Endothelial cell of umbilical vein (primary cell): Measurements from ENCODE around the gene UFD1. TPM values are rescaled to one million over a fixed set of nuclear protein-coding genes. Genes with fewer than 3 reads are reported as not detected.

ENCODE experiments used
- BruUV-seq: library from RNA; stranded (reverse); fragments of 400-500 nt; replicated peaks from 2 replicates; lab custom pipeline; 2021; lab: Mats Ljungman, UMichigan
- CTCF ChIA-PET: fragments of 300-600, 350-600 bp; sonication (Branson Sonifier 250); formaldehyde crosslinking; loops from one replicate; lab custom pipeline; 2021; ENCODE audit warnings: antibody characterized with exemption, inconsistent platforms; lab: Charles Lee
- POLR2A ChIA-PET: fragments of 300-600, 350-600 bp; sonication (Branson Sonifier 250); formaldehyde crosslinking; loops from one replicate; lab custom pipeline; 2021; ENCODE audit warnings: antibody characterized with exemption, inconsistent platforms; lab: Charles Lee
- DNase-seq: peaks from one replicate; pipeline ENCODE4 v3.0.0-alpha.2; 2011; ENCODE audit warnings: low read depth, low spot score
- FAIRE-seq: peaks from 2 replicates; lab custom pipeline; 2011; peaks lifted over from hg19 to GRCh38; lab: Jason Lieb, UNC
- H2AFZ ChIP-seq: 2 replicates; pipeline ENCODE4 v1.6.0; 2012; ENCODE audit warnings: low read depth, low read length, control low read depth, inconsistent platforms
- H3K27ac ChIP-seq: 2 replicates; pipeline ENCODE4 v1.5.1; 2011; ENCODE audit warnings: low read depth, mild to moderate bottlenecking, control low read depth, low read length, moderate library complexity; ENCODE audit not compliant: insufficient read depth
- H3K27me3 ChIP-seq, 2 experiments: 2 replicates each; pipeline versions ENCODE4 v1.6.0 to v1.6.1; 2011; ENCODE audit warnings: low read length in 2 of 2, mixed read lengths in 1 of 2; ENCODE audit not compliant: control insufficient read depth in 2 of 2, insufficient read depth in 2 of 2
- H3K36me3 ChIP-seq, 2 experiments: 2 replicates in 1 of 2; 3 replicates in 1 of 2; pipeline ENCODE4 v1.5.1; 2011; ENCODE audit warnings: low read length in 2 of 2, mild to moderate bottlenecking in 1 of 2, moderate library complexity in 1 of 2; ENCODE audit not compliant: control insufficient read depth in 2 of 2, insufficient read depth in 2 of 2; ENCODE audit errors: extremely low read depth in 1 of 2
- H3K4me1 ChIP-seq: 3 replicates; pipeline ENCODE4 v1.5.1; 2011; ENCODE audit warnings: mild to moderate bottlenecking, low read length; ENCODE audit not compliant: control insufficient read depth, insufficient read depth; ENCODE audit errors: extremely low read depth
- H3K4me2 ChIP-seq: 2 replicates; pipeline ENCODE4 v1.6.1; 2011; ENCODE audit warnings: low read length, control low read depth, mixed read lengths; ENCODE audit not compliant: insufficient read depth
- H3K4me3 ChIP-seq, 3 experiments: fragments of 200-600 bp in 1 of 3; sonication (generic), shearing (Covaris generic) in 1 of 3; replicated peaks in 1 of 3; 2 replicates each; pipeline ENCODE4 v1.5.1; 2011 to 2016; ENCODE audit warnings: control low read depth in 3 of 3, low read length in 3 of 3, mild to moderate bottlenecking in 2 of 3, inconsistent platforms in 1 of 3, low read depth in 1 of 3, moderate library complexity in 1 of 3; ENCODE audit not compliant: insufficient read depth in 1 of 3
- H3K79me2 ChIP-seq: 2 replicates; pipeline ENCODE4 v1.6.0; 2012; ENCODE audit warnings: low read length, inconsistent platforms; ENCODE audit not compliant: control insufficient read depth, insufficient read depth
- H3K9ac ChIP-seq: replicated peaks from 2 replicates; pipeline ENCODE3; 2011; ENCODE audit warnings: low read length, control low read depth; ENCODE audit not compliant: insufficient read depth; ENCODE audit errors: extremely low read depth
- H3K9me1 ChIP-seq: replicated peaks from 3 replicates; pipeline ENCODE4 v1.6.0; 2011; ENCODE audit warnings: mild to moderate bottlenecking, low read length; ENCODE audit not compliant: control insufficient read depth, insufficient read depth; ENCODE audit errors: extremely low read depth
- H3K9me3 ChIP-seq: replicated peaks from 2 replicates; pipeline ENCODE4 v1.5.1; 2012; ENCODE audit warnings: low read length, inconsistent platforms; ENCODE audit not compliant: control insufficient read depth, insufficient read depth
- H4K20me1 ChIP-seq: replicated peaks from 2 replicates; pipeline ENCODE3; 2011; ENCODE audit warnings: mild to moderate bottlenecking, low read length; ENCODE audit not compliant: control insufficient read depth, insufficient read depth; ENCODE audit errors: extremely low read depth
- FOS ChIP-seq: IDR thresholded peaks from 2 replicates; pipeline ENCODE4 v1.6.1; 2011; ENCODE audit warnings: mild to moderate bottlenecking, low read length, moderate library complexity, borderline replicate concordance; ENCODE audit not compliant: insufficient read depth
- MYC ChIP-seq: IDR thresholded peaks from one replicate; pipeline ENCODE4 v1.6.1; 2011; ENCODE audit warnings: mild to moderate bottlenecking, low read depth, low read length
- POLR2A ChIP-seq: IDR thresholded peaks from 2 replicates; pipeline ENCODE4 v1.6.1; 2012; ENCODE audit warnings: low read depth, mild to moderate bottlenecking, control low read depth, low read length
- POLR2AphosphoS5 ChIP-seq: IDR thresholded peaks from 2 replicates; pipeline ENCODE4 v1.6.1; 2012; ENCODE audit warnings: low read depth, mild to moderate bottlenecking, control low read depth, low read length, moderate library complexity; ENCODE audit not compliant: insufficient read depth
- dilution Hi-C: fragments of 300-500 bp; cut with MboI; formaldehyde crosslinking; loops from one replicate; pipeline ENCODE4 v1.15.0; 2019; ENCODE audit warnings: low sequenced_read_pairs; ENCODE audit not compliant: extremely low pct_ligation_motif_present
- intact Hi-C: fragments of 100-400 bp; cut with micrococcal nuclease; formaldehyde crosslinking; loops from one replicate; pipeline ENCODE4 v1.10.0; 2022
- polyA plus RNA-seq, 4 experiments: library from polyadenylated mRNA; depleted of rRNA in 3 of 4; stranded (reverse) in 3 of 4; unstranded in 1 of 4; fragments of >200 nt; gene quantifications; 2 replicates each; pipeline versions ENCODE4 v1.2.1 to v1.2.3, GENCODE V29; 2011 to 2012; ENCODE audit warnings: missing spikeins in 1 of 4
- total RNA-seq: library from RNA; stranded (reverse); gene quantifications from 2 replicates; pipeline ENCODE4 v1.2.3, GENCODE V29; 2021
- TF ChIP-seq, protein P1 (sequence below): IDR thresholded peaks from 2 replicates; pipeline ENCODE4 v1.6.1; 2011; ENCODE audit not compliant: insufficient read depth, insufficient read length

Gene UFD1
- total and polyA plus RNA-seq, 2 donors (not counting 3 experiments of a cell fraction or from before 2014, with no cell fraction given): 127 to 228 TPM

- Histone ChIP-seq H3K36me3 (peaks cover 3 to 18% of the 10 kb centered on the region in 2 experiments), H3K4me1 (no peaks in the 10 kb centered on the region), H3K9me1 (no peaks in the 10 kb centered on the region), H2AFZ (no peak overlapping the region), H3K9me3 (no peaks in the 10 kb centered on the region), H3K4me2 (no peak overlapping the region), H3K4me3 (no peak overlapping the region), H3K79me2 (no peaks in the 10 kb centered on the region), H3K9ac (no peak overlapping the region), H3K27ac (no peak overlapping the region), H4K20me1 (no peaks in the 10 kb centered on the region), H3K27me3 (no peaks in the 10 kb centered on the region)
- ChIA-PET POLR2A (no interaction called here), CTCF (no interaction called here)
- no peak for DNase-seq
- FAIRE-seq: no peak
- dilution Hi-C loops (no loop called here), intact Hi-C loops (no loop called here)
- TF ChIP-seq MYC: no peak
- no peak for TF ChIP-seq POLR2A
- no peak for TF ChIP-seq POLR2AphosphoS5
- no TSS peak for BruUV-seq
Measured at GRCh38 chr22:19401483-19401882, 77.5 kb downstream of the UFD1 start.

DNA sequence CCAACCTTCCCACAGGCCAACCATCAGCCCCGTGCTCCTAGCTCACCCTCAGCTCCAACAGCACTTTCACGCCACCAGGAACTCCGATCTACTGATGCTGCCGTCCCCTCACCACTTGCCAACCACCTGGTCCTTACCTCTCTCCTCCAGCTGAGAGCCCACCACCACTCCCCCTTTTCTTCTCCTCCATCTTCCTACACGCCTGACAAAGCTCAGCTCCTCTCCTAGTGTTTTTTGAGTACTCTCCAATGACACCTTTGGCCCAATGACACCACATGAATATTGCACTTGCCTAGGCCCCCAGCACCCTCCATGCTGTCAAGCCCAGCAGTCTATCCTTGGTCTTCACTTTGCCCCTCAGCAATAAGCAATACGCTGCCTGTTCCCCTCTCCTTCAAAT, 78.1 kb downstream of the UFD1 start:
- intact Hi-C loops (no loop called here), dilution Hi-C loops (no loop called here)
- FAIRE-seq (no peak), DNase-seq (no peak)
- H3K9me1 ChIP-seq: no peaks in the 10 kb centered on the region
- H3K36me3 ChIP-seq: peaks cover 4 to 16% of the 10 kb centered on the region in 2 experiments
- no peak overlapping the region for H3K9ac ChIP-seq
- H2AFZ ChIP-seq: no peak overlapping the region
- CTCF ChIA-PET: no interaction called here
- TF ChIP-seq FOS: no peak
- TF ChIP-seq POLR2A: no peak
- TF ChIP-seq, protein P1, sequence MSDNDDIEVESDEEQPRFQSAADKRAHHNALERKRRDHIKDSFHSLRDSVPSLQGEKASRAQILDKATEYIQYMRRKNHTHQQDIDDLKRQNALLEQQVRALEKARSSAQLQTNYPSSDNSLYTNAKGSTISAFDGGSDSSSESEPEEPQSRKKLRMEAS: no peak
- no peaks in the 10 kb centered on the region for H3K79me2 ChIP-seq
- no peaks in the 10 kb centered on the region for H3K4me1 ChIP-seq
- no peaks in the 10 kb centered on the region for H3K27me3 ChIP-seq
- no peaks in the 10 kb centered on the region for H3K9me3 ChIP-seq
- no peak overlapping the region for H3K4me2 ChIP-seq
- no peak overlapping the region for H3K27ac ChIP-seq
- no peaks in the 10 kb centered on the region for H4K20me1 ChIP-seq
- BruUV-seq: no TSS peak
- POLR2A ChIA-PET: no interaction called here
- H3K4me3 ChIP-seq: no peak overlapping the region

Other genes with a start within 250 kb of the UFD1 start
- 6.2 and 6.8 TPM in 2 replicates for gene CLTCL1, start 187.5 kb downstream of the UFD1 start, total RNA-seq
- gene CLTCL1, start 187.5 kb downstream of the UFD1 start, polyA plus RNA-seq: 5.0 and 5.1 TPM in 2 replicates
- 27.7 and 30.9 TPM in 2 replicates for gene HIRA, start 47.5 kb downstream of the UFD1 start, total RNA-seq
- 17.3 and 18.1 TPM in 2 replicates for gene HIRA, start 47.5 kb downstream of the UFD1 start, polyA plus RNA-seq
- 27.4 and 30.6 TPM in 2 replicates for gene MRPL40, start 46.6 kb downstream of the UFD1 start, total RNA-seq
- gene MRPL40, start 46.6 kb downstream of the UFD1 start, polyA plus RNA-seq: 17.5 and 22.0 TPM in 2 replicates
- gene C22orf39, start 31.5 kb downstream of the UFD1 start, total RNA-seq: 25.0 and 26.1 TPM in 2 replicates
- 27.4 and 28.0 TPM in 2 replicates for gene C22orf39, start 31.5 kb downstream of the UFD1 start, polyA plus RNA-seq
- 40.6 and 44.7 TPM in 2 replicates for gene CDC45, start 727 bp upstream of the UFD1 start, total RNA-seq
- gene CDC45, start 727 bp upstream of the UFD1 start, polyA plus RNA-seq: 33.2 and 36.6 TPM in 2 replicates
- gene CLDN5, start 45.2 kb upstream of the UFD1 start, total RNA-seq: 165 and 198 TPM in 2 replicates
- gene CLDN5, start 45.2 kb upstream of the UFD1 start, polyA plus RNA-seq: 252 and 295 TPM in 2 replicates
- gene SEPTIN5, start 235.3 kb upstream of the UFD1 start, total RNA-seq: 31.1 and 33.5 TPM in 2 replicates
- 35.8 and 37.8 TPM in 2 replicates for gene SEPTIN5, start 235.3 kb upstream of the UFD1 start, polyA plus RNA-seq
- 1.5 and 1.7 TPM in 2 replicates for gene GP1BB, start 244.3 kb upstream of the UFD1 start, total RNA-seq
- 6.2 and 8.3 TPM in 2 replicates for gene GP1BB, start 244.3 kb upstream of the UFD1 start, polyA plus RNA-seq